HFF-Myc (cell line): Measurements from ENCODE around the gene TBC1D19.

Experiments used
- DNase-seq: peaks from one replicate; pipeline ENCODE4 v3.0.0-alpha.2; 2011; ENCODE audit warnings: low read depth; ENCODE audit errors: extremely low read depth
- H3K4me3 ChIP-seq: replicated peaks from 2 replicates; pipeline ENCODE4 v1.5.1; 2011; ENCODE audit warnings: low read depth, mild to moderate bottlenecking, control low read depth, low read length
- CTCF ChIP-seq: IDR thresholded peaks from 2 replicates; pipeline ENCODE4 v1.5.1; 2012; ENCODE audit warnings: mild to moderate bottlenecking, low read depth, low read length, control low read depth; ENCODE audit errors: missing control alignments

Gene TBC1D19

GRCh38 chr4:26753187-26753586 is 169.3 kb downstream of the TBC1D19 start:
- H3K4me3 ChIP-seq = no peak overlapping the region
- no peak for DNase-seq
- no peak for TF ChIP-seq CTCF

- H3K4me3 ChIP-seq = no peak overlapping the region
- no peak for DNase-seq
- no peak for TF ChIP-seq CTCF
Measured at GRCh38 chr4:26753617-26754016, 169.7 kb downstream of the TBC1D19 start.

GRCh38 chr4:26757751-26758150 is 173.9 kb downstream of the TBC1D19 start:
- no peak for TF ChIP-seq CTCF
- H3K4me3 ChIP-seq = no peak overlapping the region
- no peak for DNase-seq

GRCh38 chr4:26758899-26759298 is 175.0 kb downstream of the TBC1D19 start:
- DNase-seq = no peak
- TF ChIP-seq CTCF = no peak
- H3K4me3 ChIP-seq = no peak overlapping the region

- H3K4me3 ChIP-seq = no peak overlapping the region
- DNase-seq = no peak
- no peak for TF ChIP-seq CTCF
Measured at GRCh38 chr4:26762650-26763049, 178.8 kb downstream of the TBC1D19 start.

- H3K4me3 ChIP-seq = no peak overlapping the region
- TF ChIP-seq CTCF = no peak
- DNase-seq = no peak
Measured at GRCh38 chr4:26763063-26763462, 179.2 kb downstream of the TBC1D19 start.

- DNase-seq = no peak
- no peak for TF ChIP-seq CTCF
- no peak overlapping the region for H3K4me3 ChIP-seq
Measured at GRCh38 chr4:26763648-26764047, 179.8 kb downstream of the TBC1D19 start.
